SKM-1 (cell line): ENCODE results near the gene FNDC11.

Source experiments
- DNase-seq: peaks from one replicate; lab custom pipeline; 2025; ENCODE audit not compliant: unreplicated experiment; lab: John Stamatoyannopoulos, UW

The FNDC11 gene

GRCh38 chr20:63578224-63579016, 24.5 kb downstream of the FNDC11 start:
- no peak for DNase-seq

- no peak for DNase-seq
These were observed 25.2 kb downstream of the FNDC11 start for GRCh38 chr20:63579017-63579694.

GRCh38 chr20:63580796-63581461, 27.0 kb downstream of the FNDC11 start:
- DNase-seq = no peak

- no peak for DNase-seq
These were observed 28.6 kb downstream of the FNDC11 start for GRCh38 chr20:63582382-63583063.

GRCh38 chr20:63585616-63586565, 31.9 kb downstream of the FNDC11 start:
- no peak for DNase-seq

- DNase-seq = no peak
These were observed 32.8 kb downstream of the FNDC11 start for GRCh38 chr20:63586797-63587196.

- DNase-seq = no peak
These were observed 33.3 kb downstream of the FNDC11 start for GRCh38 chr20:63587256-63587655.

GRCh38 chr20:63587776-63588591, 34.0 kb downstream of the FNDC11 start:
- DNase-seq = no peak

- DNase-seq = no peak
These were observed 34.7 kb downstream of the FNDC11 start for GRCh38 chr20:63588641-63589041.

GRCh38 chr20:63589261-63590217, 35.6 kb downstream of the FNDC11 start:
- no peak for DNase-seq

GRCh38 chr20:63590218-63591146, 36.5 kb downstream of the FNDC11 start:
- no peak for DNase-seq

GRCh38 chr20:63591147-63591533, 37.2 kb downstream of the FNDC11 start:
- no peak for DNase-seq

GRCh38 chr20:63591786-63592355, 37.9 kb downstream of the FNDC11 start:
- DNase-seq = no peak

GRCh38 chr20:63592661-63593060, 38.7 kb downstream of the FNDC11 start:
- DNase-seq = no peak

- no peak for DNase-seq
These were observed 40.1 kb downstream of the FNDC11 start for GRCh38 chr20:63594043-63594561.

- DNase-seq = no peak
These were observed 41.6 kb downstream of the FNDC11 start for GRCh38 chr20:63595416-63596127.
